RWPE1 (cell line): ENCODE data around the gene TCF4.

Source experiments
- CTCF ChIA-PET: fragments of 350-600 bp; sonication (Branson Sonifier 250); formaldehyde crosslinking; extraction: SDS; loops from one replicate; lab custom pipeline; 2021; lab: Yijun Ruan, JAX
- POLR2A ChIA-PET: fragments of 400-600 bp; formaldehyde crosslinking; extraction: SDS; loops from one replicate; lab custom pipeline; 2020; ENCODE audit warnings: antibody characterized with exemption; ENCODE audit not compliant: low non-redundant PET; lab: Yijun Ruan, JAX
- DNase-seq: peaks from one replicate; pipeline ENCODE4 v3.0.0; 2012; ENCODE audit warnings: low spot score
- H3K27ac ChIP-seq: fragments of 450-650 bp; 2 replicates; pipeline ENCODE4 v1.5.1; 2017
- TF ChIP-seq, protein P1 (sequence below): fragments of 450-650 bp; conservative IDR thresholded peaks from 2 replicates; pipeline ENCODE4 v1.5.1; 2017; ENCODE audit warnings: low read depth, mild to moderate bottlenecking

TCF4 gene

DNA sequence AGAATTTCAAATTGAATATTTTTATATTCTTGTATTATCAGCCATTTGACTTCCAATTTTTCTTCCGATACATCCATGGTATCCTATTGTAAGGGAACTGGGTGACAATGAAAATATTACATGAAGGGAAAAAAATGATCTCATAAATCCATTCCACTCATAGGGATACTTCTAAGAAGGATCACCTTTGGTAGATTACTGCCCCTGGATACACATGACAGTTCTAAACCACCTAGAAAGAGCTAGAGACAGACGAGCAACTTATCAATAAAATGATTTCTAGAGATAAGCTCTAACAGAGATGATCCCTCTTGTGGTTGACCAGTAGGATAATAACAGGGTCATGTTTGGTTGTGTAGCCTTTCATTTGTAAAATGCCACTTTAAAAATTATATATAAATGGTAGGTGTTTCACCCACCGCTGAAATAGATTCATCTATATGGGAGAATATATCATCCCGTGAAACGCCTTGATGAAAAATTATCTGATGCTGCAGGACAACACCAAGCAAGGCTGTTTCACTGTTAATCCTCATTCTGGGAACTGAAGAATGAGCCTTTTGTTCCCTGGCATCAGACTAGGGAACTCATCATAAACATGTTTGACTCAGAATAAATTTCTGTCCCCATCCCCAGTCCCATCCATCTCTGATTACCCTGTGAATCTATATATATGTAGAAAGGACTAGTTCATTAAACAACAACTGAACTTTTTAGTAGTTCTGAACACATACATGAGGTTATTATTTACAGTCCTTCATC is 180.0 kb downstream of the TCF4 start:
- no peak overlapping the region for H3K27ac ChIP-seq
- CTCF ChIA-PET: no interaction called here
- POLR2A ChIA-PET: no interaction called here
- TF ChIP-seq, protein P1, sequence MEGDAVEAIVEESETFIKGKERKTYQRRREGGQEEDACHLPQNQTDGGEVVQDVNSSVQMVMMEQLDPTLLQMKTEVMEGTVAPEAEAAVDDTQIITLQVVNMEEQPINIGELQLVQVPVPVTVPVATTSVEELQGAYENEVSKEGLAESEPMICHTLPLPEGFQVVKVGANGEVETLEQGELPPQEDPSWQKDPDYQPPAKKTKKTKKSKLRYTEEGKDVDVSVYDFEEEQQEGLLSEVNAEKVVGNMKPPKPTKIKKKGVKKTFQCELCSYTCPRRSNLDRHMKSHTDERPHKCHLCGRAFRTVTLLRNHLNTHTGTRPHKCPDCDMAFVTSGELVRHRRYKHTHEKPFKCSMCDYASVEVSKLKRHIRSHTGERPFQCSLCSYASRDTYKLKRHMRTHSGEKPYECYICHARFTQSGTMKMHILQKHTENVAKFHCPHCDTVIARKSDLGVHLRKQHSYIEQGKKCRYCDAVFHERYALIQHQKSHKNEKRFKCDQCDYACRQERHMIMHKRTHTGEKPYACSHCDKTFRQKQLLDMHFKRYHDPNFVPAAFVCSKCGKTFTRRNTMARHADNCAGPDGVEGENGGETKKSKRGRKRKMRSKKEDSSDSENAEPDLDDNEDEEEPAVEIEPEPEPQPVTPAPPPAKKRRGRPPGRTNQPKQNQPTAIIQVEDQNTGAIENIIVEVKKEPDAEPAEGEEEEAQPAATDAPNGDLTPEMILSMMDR: no peak
- no peak for DNase-seq

DNA sequence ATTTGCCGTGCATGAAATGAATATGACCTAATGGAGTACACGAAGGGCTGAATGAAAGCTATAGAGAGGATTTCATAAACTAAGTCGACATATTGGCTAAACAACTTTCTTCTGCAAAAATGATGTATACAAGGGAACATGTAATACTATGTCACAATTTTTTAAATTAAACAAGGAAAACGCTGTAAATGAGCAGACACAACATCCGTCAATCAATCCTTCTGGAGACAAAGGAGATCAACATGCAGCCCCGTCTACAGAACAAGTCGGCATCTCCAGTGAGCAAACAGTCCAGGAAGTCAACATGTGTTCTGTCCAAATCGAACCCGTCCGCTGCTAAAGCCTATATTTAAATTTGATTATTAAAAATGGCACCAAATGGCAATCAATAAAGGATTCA is 180.8 kb downstream of the TCF4 start:
- no peak for DNase-seq
- TF ChIP-seq, protein P1: no peak
- no peak overlapping the region for H3K27ac ChIP-seq
- CTCF ChIA-PET: no interaction called here
- POLR2A ChIA-PET: no interaction called here

DNA sequence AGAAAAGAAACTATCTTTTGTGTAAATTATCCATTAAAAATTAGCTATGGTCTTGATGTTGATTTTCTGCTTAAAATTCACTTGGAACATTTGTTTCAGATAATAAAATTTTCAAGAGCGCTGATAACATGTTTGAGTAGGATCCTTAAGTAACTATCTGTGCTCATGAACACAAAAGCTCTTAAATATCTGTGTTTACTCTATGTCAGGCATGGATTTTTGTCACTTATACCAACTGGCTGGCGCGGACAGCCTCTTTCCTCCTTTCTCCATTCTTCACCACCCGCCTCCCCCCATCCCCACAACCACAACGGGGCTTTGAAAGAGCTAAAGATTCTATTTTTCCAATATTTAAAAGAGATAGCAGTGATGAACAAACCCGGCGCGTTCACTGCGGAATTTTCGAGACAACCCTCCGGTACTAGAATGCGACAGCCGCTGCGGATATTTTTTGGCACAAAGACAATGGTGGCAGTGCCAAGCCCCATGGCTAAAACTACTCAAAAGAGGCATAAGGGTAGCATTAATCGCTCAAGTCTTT is 181.5 kb downstream of the TCF4 start:
- ChIA-PET POLR2A (no interaction called here), CTCF (no interaction called here)
- TF ChIP-seq, protein P1: no peak
- DNase-seq: no peak
- H3K27ac ChIP-seq: no peak overlapping the region

DNA sequence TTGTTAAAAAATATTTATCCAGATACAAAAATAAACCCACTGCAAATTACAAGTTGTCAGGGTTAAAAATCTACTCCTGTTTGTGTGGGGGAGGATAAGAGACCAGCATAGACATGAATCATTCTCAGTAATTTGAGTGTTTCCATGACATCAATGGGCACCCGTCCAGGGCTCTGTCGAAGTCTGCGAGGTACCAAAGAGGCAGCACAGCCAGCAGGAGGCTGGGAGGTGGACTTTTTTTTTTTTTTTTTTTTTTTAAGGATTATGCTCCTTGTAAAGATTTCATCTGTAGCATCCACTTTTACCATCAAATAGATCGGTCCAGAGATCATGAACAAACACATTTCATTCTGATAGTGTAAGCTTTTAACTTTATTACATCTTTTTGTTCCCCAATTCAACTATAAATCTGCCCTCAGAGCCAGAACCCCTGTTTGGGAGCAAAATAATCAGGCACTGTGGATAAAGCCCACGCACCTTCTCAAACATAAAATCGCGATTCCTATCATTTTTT is 182.0 kb downstream of the TCF4 start:
- no peak overlapping the region for H3K27ac ChIP-seq
- TF ChIP-seq, protein P1: no peak
- CTCF ChIA-PET: no interaction called here
- POLR2A ChIA-PET: no interaction called here
- peak; percentile 55 for DNase-seq

DNA sequence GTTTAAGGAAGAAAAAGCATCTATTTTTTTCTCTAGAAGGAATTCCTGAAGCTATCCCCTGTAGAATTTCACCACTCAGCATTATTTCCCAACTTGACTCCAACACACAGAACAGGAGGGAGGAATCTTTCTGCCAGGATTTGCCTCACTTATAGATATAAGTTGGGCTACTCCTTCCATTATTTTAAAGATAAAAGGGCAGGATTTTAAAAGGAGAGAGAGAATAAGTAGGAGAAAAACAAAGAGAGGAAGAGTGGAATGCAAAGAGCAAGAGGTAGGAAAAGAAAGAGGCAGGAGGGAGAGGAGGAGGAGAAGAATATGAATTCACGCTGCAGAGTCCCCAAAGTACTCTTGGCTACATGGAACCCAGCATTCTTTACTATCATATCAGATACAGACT is 182.5 kb downstream of the TCF4 start:
- ChIA-PET CTCF (no interaction called here), POLR2A (no interaction called here)
- TF ChIP-seq, protein P1: no peak
- DNase-seq: no peak
- no peak overlapping the region for H3K27ac ChIP-seq

DNA sequence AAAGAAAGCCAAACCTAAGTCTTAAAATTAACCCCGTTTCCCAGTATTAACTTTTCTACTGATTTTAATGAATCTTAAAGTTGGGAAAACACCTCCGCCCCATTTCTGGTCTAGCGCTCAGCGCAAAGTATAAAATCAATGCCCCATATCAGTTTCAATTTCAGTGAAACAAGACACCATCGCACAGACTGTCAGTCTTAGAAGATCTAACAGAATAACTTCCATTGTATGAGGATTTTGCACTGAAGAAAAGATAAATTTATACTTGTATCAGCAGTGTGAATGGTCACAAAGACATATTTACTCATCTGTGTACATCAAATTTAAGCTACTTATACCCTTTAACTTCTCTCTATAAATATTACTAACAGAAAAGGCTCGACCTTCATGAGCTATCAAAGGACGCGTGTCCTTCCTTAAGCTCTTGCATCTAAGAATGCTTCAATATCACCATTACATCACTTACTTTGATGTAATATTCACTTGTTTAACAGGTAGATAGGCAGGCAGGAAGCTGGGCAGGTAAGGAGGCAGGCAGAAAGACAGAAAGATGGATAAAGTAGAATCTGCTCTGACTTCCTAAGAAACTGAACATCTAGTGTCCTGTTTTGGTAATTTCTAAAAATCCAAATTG is 183.0 kb downstream of the TCF4 start:
- no peak for DNase-seq
- H3K27ac ChIP-seq: no peak overlapping the region
- TF ChIP-seq, protein P1: no peak
- POLR2A ChIA-PET: no interaction called here
- CTCF ChIA-PET: no interaction called here
